IMR-90 (cell line): ENCODE data around the gene HS2ST1. TPM values are rescaled to one million over a fixed set of nuclear protein-coding genes. Genes with fewer than 3 reads are reported as not detected.
"Not testable (repeated sequence)": the region's sequence is repeated elsewhere in the genome, so short reads cannot be mapped to it uniquely, and the experiment has no call there.

Experiments used
- ATAC-seq: fragments of 200-7000 bp; cut with Tn5 transposase; 2 replicates; pipeline ENCODE4 v1.9.1; 2020; ENCODE audit warnings: low read depth, mild to moderate bottlenecking, moderate library complexity
- BruUV-seq: library from RNA; stranded (reverse); fragments of 400-500 nt; replicated peaks from 2 replicates; lab custom pipeline; 2021; lab: Mats Ljungman, UMichigan
- CTCF ChIA-PET: fragments of 300-600 bp; formaldehyde crosslinking; extraction: SDS; loops from one replicate; lab custom pipeline; 2021; ENCODE audit warnings: antibody characterized with exemption; lab: Yijun Ruan, JAX
- POLR2A ChIA-PET: fragments of 300-600 bp; sonication (Branson Sonifier 250); formaldehyde crosslinking; loops from one replicate; lab custom pipeline; 2022; ENCODE audit warnings: antibody characterized with exemption; ENCODE audit not compliant: unreplicated experiment; lab: Charles Lee
- DNase-seq: peaks from one replicate; pipeline ENCODE4 v3.0.0; 2013
- H2AFZ ChIP-seq: replicated peaks from 2 replicates; pipeline ENCODE3; 2013; ENCODE audit warnings: low read length, mild to moderate bottlenecking; ENCODE audit not compliant: poor library complexity
- H2AK5ac ChIP-seq: 2 replicates; pipeline ENCODE4 v1.6.1; 2013; ENCODE audit warnings: low read depth, low read length, inconsistent platforms
- H2AK9ac ChIP-seq: replicated peaks from 2 replicates; pipeline ENCODE3; 2013; ENCODE audit warnings: mild to moderate bottlenecking, low read depth, low read length, moderate library complexity; ENCODE audit not compliant: poor library complexity
- H2BK120ac ChIP-seq: 2 replicates; pipeline ENCODE4 v1.6.1; 2013; ENCODE audit warnings: low read depth, low read length, inconsistent platforms
- H2BK15ac ChIP-seq: 3 replicates; pipeline ENCODE4 v1.6.1; 2013; ENCODE audit warnings: low read depth, low read length, inconsistent platforms
- H2BK20ac ChIP-seq: 2 replicates; pipeline ENCODE4 v1.6.1; 2013; ENCODE audit warnings: low read depth, mild to moderate bottlenecking, inconsistent platforms, low read length, moderate library complexity
- H2BK5ac ChIP-seq: 2 replicates; pipeline ENCODE4 v1.6.1; 2013; ENCODE audit warnings: mild to moderate bottlenecking, low read depth, low read length, inconsistent platforms; ENCODE audit not compliant: poor library complexity, severe bottlenecking
- H3K14ac ChIP-seq: replicated peaks from 2 replicates; pipeline ENCODE4 v1.6.1; 2013; ENCODE audit warnings: low read depth, low read length, inconsistent platforms
- H3K18ac ChIP-seq: 2 replicates; pipeline ENCODE4 v1.6.1; 2013; ENCODE audit warnings: low read depth, low read length, control low read depth
- H3K23ac ChIP-seq: 2 replicates; pipeline ENCODE4 v1.6.1; 2013; ENCODE audit warnings: low read depth, low read length, inconsistent platforms
- H3K27ac ChIP-seq: 2 replicates; pipeline ENCODE4 v1.5.1; 2013; ENCODE audit warnings: mild to moderate bottlenecking, control low read depth, low read length; ENCODE audit not compliant: insufficient read depth
- H3K27me3 ChIP-seq: 2 replicates; pipeline ENCODE4 v1.6.1; 2013; ENCODE audit warnings: low read length; ENCODE audit not compliant: control insufficient read depth, insufficient read depth
- H3K36me3 ChIP-seq: 2 replicates; pipeline ENCODE4 v1.6.1; 2013; ENCODE audit warnings: low read length, mixed read lengths; ENCODE audit not compliant: control insufficient read depth, insufficient read depth
- H3K4ac ChIP-seq: 2 replicates; pipeline ENCODE4 v1.6.1; 2013; ENCODE audit warnings: low read depth, low read length, inconsistent platforms
- H3K4me1 ChIP-seq: 2 replicates; pipeline ENCODE4 v1.6.1; 2013; ENCODE audit warnings: low read length, mixed read lengths; ENCODE audit not compliant: control insufficient read depth, insufficient read depth
- H3K4me2 ChIP-seq: 2 replicates; pipeline ENCODE4 v1.6.1; 2013; ENCODE audit warnings: low read depth, mild to moderate bottlenecking, control low read depth, low read length, moderate library complexity
- H3K4me3 ChIP-seq: 2 replicates; pipeline ENCODE4 v1.5.1; 2013; ENCODE audit warnings: low read depth, mild to moderate bottlenecking, control low read depth, low read length, moderate library complexity; ENCODE audit not compliant: insufficient read depth
- H3K56ac ChIP-seq: 2 replicates; pipeline ENCODE4 v1.6.1; 2013; ENCODE audit warnings: low read length, inconsistent platforms; ENCODE audit not compliant: insufficient read depth; ENCODE audit errors: extremely low read depth
- H3K79me1 ChIP-seq, 2 experiments: 2 replicates each; pipeline ENCODE4 v1.6.1; 2013; ENCODE audit warnings: low read length in 2 of 2, inconsistent platforms in 1 of 2, low read depth in 1 of 2
- H3K9ac ChIP-seq: 2 replicates; pipeline ENCODE4 v1.6.1; 2013; ENCODE audit warnings: low read depth, low read length, control low read depth
- H3K9me1 ChIP-seq: 2 replicates; pipeline ENCODE4 v1.6.1; 2013; ENCODE audit warnings: low read length, inconsistent platforms; ENCODE audit not compliant: insufficient read depth
- H3K9me3 ChIP-seq: 2 replicates; pipeline ENCODE4 v1.6.1; 2013; ENCODE audit warnings: low read length; ENCODE audit not compliant: control insufficient read depth, insufficient read depth
- H4K20me1 ChIP-seq: 2 replicates; pipeline ENCODE4 v1.6.1; 2013; ENCODE audit warnings: low read length, inconsistent platforms; ENCODE audit not compliant: insufficient read depth
- H4K5ac ChIP-seq: 2 replicates; pipeline ENCODE4 v1.6.1; 2013; ENCODE audit warnings: mild to moderate bottlenecking, low read depth, low read length, control low read depth
- H4K8ac ChIP-seq, 2 experiments: 2 replicates each; pipeline ENCODE4 v1.6.1; 2013; ENCODE audit warnings: low read depth in 2 of 2, low read length in 2 of 2, control low read depth in 1 of 2, inconsistent platforms in 1 of 2
- H4K91ac ChIP-seq: 2 replicates; pipeline ENCODE4 v1.6.1; 2013; ENCODE audit warnings: low read depth, low read length, inconsistent platforms; ENCODE audit not compliant: insufficient read depth
- WGBS, 2 experiments: methylation state at CpG; one replicate each; pipeline versions ENCODE4 v1.1.5 to v1.1.7; 2013; ENCODE audit warnings: missing lambda C conversion rate in 2 of 2; ENCODE audit not compliant: insufficient read length in 1 of 2; ENCODE audit errors: extremely low coverage in 2 of 2; 5-methylcytosine and 5-hydroxymethylcytosine counted together
- dilution Hi-C: fragments of 300-500 bp; cut with HindIII; formaldehyde crosslinking; loops from one replicate; pipeline ENCODE4 v1.14.3; 2018; ENCODE audit warnings: low sequenced_read_pairs; ENCODE audit not compliant: unreplicated experiment
- in situ Hi-C: fragments of 300-500 bp; cut with MboI; formaldehyde crosslinking; loops from 3 replicates; pipeline ENCODE4 v1.14.3; 2019; ENCODE audit warnings: low sequenced_read_pairs, inconsistent platforms, mixed read lengths
- intact Hi-C: fragments of 100-400 bp; cut with micrococcal nuclease; formaldehyde crosslinking; loops from 2 replicates; pipeline ENCODE4 v1.10.0; 2022
- polyA plus RNA-seq, 3 experiments: library from polyadenylated mRNA; depleted of rRNA; stranded (reverse); fragments of >200 nt; gene quantifications; 2 replicates each; pipeline ENCODE4 v1.2.3, GENCODE V29; 2012; ENCODE audit warnings: low replicate concordance in 1 of 3
- total RNA-seq: library from RNA; depleted of rRNA; stranded (reverse); fragments of >200 nt; gene quantifications from 2 replicates; pipeline ENCODE4 v1.2.3, GENCODE V29; 2012

The HS2ST1 gene
- total and polyA plus RNA-seq, 2 of the 4 experiments (the other 2 are of a cell fraction): 7.8 to 13.1 TPM

- H3K27me3 ChIP-seq, H2BK5ac ChIP-seq, H3K27ac ChIP-seq, H3K4me2 ChIP-seq, H3K4me3 ChIP-seq, H3K4me1 ChIP-seq, H4K20me1 ChIP-seq, H3K14ac ChIP-seq, DNase-seq, H3K9ac ChIP-seq, H3K56ac ChIP-seq, POLR2A ChIA-PET, H2AK9ac ChIP-seq, H4K8ac ChIP-seq, ATAC-seq, H2BK20ac ChIP-seq, H2AK5ac ChIP-seq, H3K9me3 ChIP-seq, H3K36me3 ChIP-seq, dilution Hi-C loops, H2AFZ ChIP-seq, H3K9me1 ChIP-seq, H2BK120ac ChIP-seq, H4K5ac ChIP-seq, H3K23ac ChIP-seq, H3K4ac ChIP-seq, H4K91ac ChIP-seq, H3K18ac ChIP-seq, BruUV-seq, H2BK15ac ChIP-seq: not testable (repeated sequence)
- intact Hi-C loops: loop anchor here (2.0 to 10.0 kb wide), 5 partner anchors 49 to 489 kb away; partner anchors contain the start of genes HS2ST1, SELENOF and SH3GLB1
- 96% methylated on average over 5 of the region's 36 CpGs; no CpG with 5 or more reads in 1 of the 2 experiments for WGBS, 2 experiments
- CTCF ChIA-PET: interaction anchor here (1.2 kb wide), 1 partner anchor 11 kb away, joined by 6 read pairs; no protein-coding TSS in a partner anchor
- in situ Hi-C loops: loop anchor here (25.0 kb wide), 1 partner anchor 577 kb away; the partner anchor contains the start of gene ODF2L
- H3K79me1 ChIP-seq: peaks cover 0 to 12% of the 10 kb centered on the region in 2 experiments; a peak in 2 of 4 replicates
Measured at GRCh38 chr1:86963841-86964240, 49.4 kb downstream of the HS2ST1 start.
